ENCODE results near the gene MCM9. TPM values are rescaled to one million over a fixed set of nuclear protein-coding genes. Genes with fewer than 3 reads are reported as not detected.

The MCM9 gene
- total RNA-seq, 2 donors from 2014 or later: 13.6 to 24.8 TPM

- Histone ChIP-seq H3K27me3 (replicated peaks; ENCODE audit: insufficient read depth) (no peaks in the 10 kb centered on the region), H3K4me1 (replicated peaks) (no peaks in the 10 kb centered on the region), H3K4me3 (no peak overlapping the region), H3K36me3 (no peaks in the 10 kb centered on the region), H3K9me3 (no peaks in the 10 kb centered on the region), H3K27ac (no peak overlapping the region)
- DNase-seq (ENCODE audit: low spot score): no peak
- intact Hi-C loops (cut with DNase I): no loop called here
- TF ChIP-seq, protein P1, sequence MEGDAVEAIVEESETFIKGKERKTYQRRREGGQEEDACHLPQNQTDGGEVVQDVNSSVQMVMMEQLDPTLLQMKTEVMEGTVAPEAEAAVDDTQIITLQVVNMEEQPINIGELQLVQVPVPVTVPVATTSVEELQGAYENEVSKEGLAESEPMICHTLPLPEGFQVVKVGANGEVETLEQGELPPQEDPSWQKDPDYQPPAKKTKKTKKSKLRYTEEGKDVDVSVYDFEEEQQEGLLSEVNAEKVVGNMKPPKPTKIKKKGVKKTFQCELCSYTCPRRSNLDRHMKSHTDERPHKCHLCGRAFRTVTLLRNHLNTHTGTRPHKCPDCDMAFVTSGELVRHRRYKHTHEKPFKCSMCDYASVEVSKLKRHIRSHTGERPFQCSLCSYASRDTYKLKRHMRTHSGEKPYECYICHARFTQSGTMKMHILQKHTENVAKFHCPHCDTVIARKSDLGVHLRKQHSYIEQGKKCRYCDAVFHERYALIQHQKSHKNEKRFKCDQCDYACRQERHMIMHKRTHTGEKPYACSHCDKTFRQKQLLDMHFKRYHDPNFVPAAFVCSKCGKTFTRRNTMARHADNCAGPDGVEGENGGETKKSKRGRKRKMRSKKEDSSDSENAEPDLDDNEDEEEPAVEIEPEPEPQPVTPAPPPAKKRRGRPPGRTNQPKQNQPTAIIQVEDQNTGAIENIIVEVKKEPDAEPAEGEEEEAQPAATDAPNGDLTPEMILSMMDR (IDR thresholded peaks at IDR 0.05): no peak
- TF ChIP-seq POLR2A (IDR thresholded peaks at IDR 0.05) (no peak), POLR2AphosphoS5 (IDR thresholded peaks at IDR 0.05) (no peak)
Measured at GRCh38 chr6:118897386-118897785, 37.6 kb downstream of the MCM9 start.

DNA sequence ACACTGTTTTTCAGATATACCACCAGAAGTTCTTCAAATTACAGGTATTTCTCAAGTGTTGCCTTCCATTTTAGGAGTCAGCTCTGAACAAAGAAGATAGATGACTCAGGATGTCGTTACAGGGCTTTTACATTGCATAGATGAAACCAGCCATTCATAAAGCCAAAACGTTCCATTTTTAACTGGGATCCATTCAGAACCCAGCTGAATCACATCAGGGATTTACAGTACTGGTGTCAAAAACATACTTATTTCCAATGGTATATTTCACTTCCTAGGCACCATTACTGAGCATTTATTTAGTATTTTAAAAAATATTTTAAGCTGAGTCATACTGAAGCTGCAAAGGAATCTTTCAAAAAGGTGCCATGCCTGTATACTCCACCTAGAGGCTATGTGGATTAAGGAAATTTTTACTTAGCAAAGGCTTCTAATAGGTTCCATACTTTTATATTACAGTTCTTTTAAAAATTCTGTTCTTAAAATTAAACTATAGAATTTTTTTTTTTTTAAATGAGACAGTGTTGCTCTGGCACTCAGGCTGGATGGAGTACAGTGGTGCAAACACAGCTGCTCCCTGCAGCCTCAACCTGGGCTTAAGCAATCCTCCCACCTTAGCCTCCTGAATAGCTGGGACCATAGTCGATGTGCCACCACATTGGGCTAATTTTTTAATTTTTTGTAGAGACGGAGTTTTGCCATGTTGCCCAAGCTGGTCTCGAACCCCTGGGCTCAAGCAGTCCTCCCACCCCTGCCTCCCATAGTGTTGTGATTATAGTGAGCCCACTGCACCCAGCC is 38.4 kb downstream of the MCM9 start:
- 69% methylated on average over 5 of the region's 5 CpGs for WGBS
- H3K4me1 ChIP-seq (replicated peaks): no peaks in the 10 kb centered on the region

GRCh38 chr6:118895859-118896258 is 39.1 kb downstream of the MCM9 start:
- intact Hi-C loops (cut with DNase I): no loop called here
- no peak for TF ChIP-seq POLR2A (IDR thresholded peaks at IDR 0.05)
- TF ChIP-seq, protein P1 (IDR thresholded peaks at IDR 0.05): no peak
- no peak for TF ChIP-seq POLR2AphosphoS5 (IDR thresholded peaks at IDR 0.05)

More for the DNA sequence above, 38.4 kb downstream of the MCM9 start:
- TF ChIP-seq, protein P1 (IDR thresholded peaks at IDR 0.05): peak in 1 of 4 experiments; percentile 19
- no peak for TF ChIP-seq POLR2AphosphoS5 (IDR thresholded peaks at IDR 0.05)
- H3K27me3 ChIP-seq (replicated peaks; ENCODE audit: insufficient read depth): no peaks in the 10 kb centered on the region
- intact Hi-C loops (cut with DNase I): no loop called here
- no peak overlapping the region for H3K27ac ChIP-seq
- H3K36me3 ChIP-seq: no peaks in the 10 kb centered on the region
- no peak overlapping the region for H3K4me3 ChIP-seq
- H3K9me3 ChIP-seq: no peaks in the 10 kb centered on the region
- DNase-seq (ENCODE audit: low spot score): no peak

GRCh38 chr6:118895261-118895560 is 39.7 kb downstream of the MCM9 start:
- no peaks in the 10 kb centered on the region for H3K9me3 ChIP-seq
- no peaks in the 10 kb centered on the region for H3K36me3 ChIP-seq
- peak overlapping the region; percentile 92 to 95 for H3K27ac ChIP-seq
- peak overlapping the region; percentile 75 to 80 for H3K4me3 ChIP-seq
- under 1% methylated on average over 11 of the region's 11 CpGs for WGBS
- no peaks in the 10 kb centered on the region for H3K27me3 ChIP-seq (replicated peaks; ENCODE audit: insufficient read depth)
- intact Hi-C loops (cut with DNase I): no loop called here
- DNase-seq (ENCODE audit: low spot score): no peak
- H3K4me1 ChIP-seq (replicated peaks): no peaks in the 10 kb centered on the region
- TF ChIP-seq POLR2A (IDR thresholded peaks at IDR 0.05) (no peak), POLR2AphosphoS5 (IDR thresholded peaks at IDR 0.05) (no peak)
- TF ChIP-seq, protein P1 (IDR thresholded peaks at IDR 0.05): no peak

More at GRCh38 chr6:118895859-118896258, 39.1 kb downstream of the MCM9 start:
- Histone ChIP-seq H3K9me3 (no peaks in the 10 kb centered on the region), H3K36me3 (no peaks in the 10 kb centered on the region), H3K4me3 (no peak overlapping the region), H3K27me3 (replicated peaks; ENCODE audit: insufficient read depth) (no peaks in the 10 kb centered on the region), H3K27ac (no peak overlapping the region), H3K4me1 (replicated peaks) (no peaks in the 10 kb centered on the region)
- WGBS: 41% methylated on average over 2 of the region's 2 CpGs
- no peak for DNase-seq (ENCODE audit: low spot score)
